KOPT-K1 (cell line): ENCODE measurements around the gene VPS9D1.

Experiments used
- H3K27ac ChIP-seq: fragments of 200-600 bp; sonication (generic); 2 replicates; pipeline ENCODE4 v1.5.1; 2016; ENCODE audit warnings: antibody characterized with exemption, mild to moderate bottlenecking, low read depth, low read length; ENCODE audit not compliant: poor library complexity, severe bottlenecking
- H3K36me3 ChIP-seq: fragments of 200-600 bp; sonication (generic); 2 replicates; pipeline ENCODE4 v1.5.1; 2017; ENCODE audit warnings: antibody characterized with exemption, mild to moderate bottlenecking, low read length, moderate library complexity; ENCODE audit not compliant: insufficient read depth
- H3K9me3 ChIP-seq: fragments of 200-600 bp; sonication (generic); 2 replicates; pipeline ENCODE4 v1.5.1; 2017; ENCODE audit warnings: antibody characterized with exemption, low read length, mild to moderate bottlenecking; ENCODE audit not compliant: insufficient read depth, poor library complexity, severe bottlenecking

The VPS9D1 gene

DNA sequence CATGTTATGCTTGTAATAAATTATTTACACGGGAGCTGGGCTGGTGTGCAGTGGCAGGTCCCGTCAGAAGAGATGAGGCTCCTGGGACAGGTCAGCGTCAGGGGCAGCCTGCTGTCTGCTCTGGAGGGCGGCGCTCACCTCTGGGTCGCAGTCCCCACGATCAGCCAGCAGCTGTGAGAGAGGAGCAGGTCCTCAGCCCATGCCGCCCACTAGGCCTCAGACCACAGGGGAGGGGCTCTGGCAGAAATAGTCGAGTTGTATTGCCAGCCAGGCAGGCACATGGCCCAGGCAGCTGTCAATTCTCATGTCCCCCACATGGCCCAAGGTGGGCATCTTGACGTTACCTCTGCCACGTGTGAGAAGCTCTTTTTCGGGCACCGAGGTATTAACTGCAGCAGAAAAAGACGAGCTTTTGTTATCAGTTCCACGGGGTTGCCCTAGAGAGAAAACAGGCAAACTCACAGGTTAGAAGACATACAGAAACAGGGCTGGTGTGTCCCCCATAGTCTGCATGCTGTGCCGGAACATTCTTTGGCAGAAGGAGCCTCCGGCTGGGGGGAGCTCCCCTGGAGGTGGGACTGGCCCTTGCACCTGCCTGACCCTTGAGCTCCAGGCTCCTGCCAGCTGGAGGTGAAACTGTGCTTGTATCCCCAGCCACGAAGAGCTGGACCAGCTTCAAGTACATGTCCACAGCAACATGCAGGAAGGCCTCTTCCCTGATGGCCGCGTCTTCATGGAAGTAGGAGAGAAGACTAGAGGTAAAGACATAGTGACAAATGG is 18.0 kb upstream of the VPS9D1 start:
- no peaks in the 10 kb centered on the region for H3K9me3 ChIP-seq
- H3K36me3 ChIP-seq, result peaks cover 99% of the 10 kb centered on the region
- no peak overlapping the region for H3K27ac ChIP-seq

- Histone ChIP-seq H3K27ac (no peak overlapping the region), H3K36me3 (peaks cover 99% of the 10 kb centered on the region), H3K9me3 (no peaks in the 10 kb centered on the region)
Measured at GRCh38 chr16:89738072-89738377, 17.3 kb upstream of the VPS9D1 start.

DNA sequence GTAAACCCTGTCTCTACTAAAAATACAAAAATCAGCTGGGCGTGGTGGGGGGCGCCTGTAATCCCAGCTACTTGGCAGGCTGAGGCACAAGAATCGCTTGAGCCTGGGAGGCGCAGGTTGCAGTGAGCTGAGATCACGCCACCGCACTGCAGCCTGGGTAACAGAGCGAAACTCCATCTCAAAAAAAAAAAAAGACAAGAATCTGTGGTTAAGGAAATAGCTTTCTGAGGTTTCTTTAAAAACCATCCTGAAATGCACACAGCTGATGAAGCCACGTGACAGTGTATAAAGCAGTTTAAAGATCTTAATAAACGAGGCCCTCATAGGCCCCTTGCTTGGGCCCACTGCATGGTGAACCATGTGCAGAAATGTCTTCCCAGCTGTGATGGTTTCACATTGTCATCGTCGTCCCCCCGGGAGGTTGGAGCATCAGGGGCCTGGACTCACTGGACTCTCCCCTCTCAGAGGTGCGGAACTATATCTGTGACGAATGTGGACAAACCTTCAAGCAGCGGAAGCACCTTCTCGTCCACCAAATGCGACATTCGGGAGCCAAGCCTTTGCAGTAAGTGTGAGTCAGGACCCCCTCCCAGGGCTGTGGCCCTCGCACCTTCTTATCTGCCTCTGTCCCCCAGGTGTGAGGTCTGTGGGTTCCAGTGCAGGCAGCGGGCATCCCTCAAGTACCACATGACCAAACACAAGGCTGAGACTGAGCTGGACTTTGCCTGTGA is 16.8 kb upstream of the VPS9D1 start:
- peak overlapping the region; percentile 37 for H3K27ac ChIP-seq
- peaks cover 99% of the 10 kb centered on the region for H3K36me3 ChIP-seq
- H3K9me3 ChIP-seq, result no peaks in the 10 kb centered on the region

DNA sequence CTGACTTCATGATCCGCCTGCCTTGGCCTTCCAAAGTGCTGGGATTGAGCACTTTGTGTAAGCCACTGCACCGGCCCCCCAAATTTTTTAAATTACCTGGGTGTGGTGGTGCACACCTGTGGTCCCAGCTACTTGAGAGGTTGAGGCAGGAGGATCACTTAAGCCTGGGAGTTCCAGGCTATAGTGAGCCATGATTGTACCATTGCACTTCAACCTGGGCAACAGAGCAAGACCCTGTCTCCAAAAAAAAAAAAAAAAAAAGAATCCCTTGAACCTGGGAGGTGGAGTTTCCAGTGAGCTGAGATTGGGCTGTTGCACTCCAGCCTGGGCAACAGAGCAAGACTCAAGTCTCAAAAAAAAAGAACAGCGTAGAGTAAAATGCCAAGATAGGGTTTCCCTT is 15.9 kb upstream of the VPS9D1 start:
- peaks cover 99% of the 10 kb centered on the region for H3K36me3 ChIP-seq
- no peaks in the 10 kb centered on the region for H3K9me3 ChIP-seq
- H3K27ac ChIP-seq, result peak overlapping the region; percentile 37

- H3K27ac ChIP-seq, result no peak overlapping the region
- H3K9me3 ChIP-seq, result no peaks in the 10 kb centered on the region
- H3K36me3 ChIP-seq, result peaks cover 99% of the 10 kb centered on the region
Measured at GRCh38 chr16:89733792-89734191, 13.1 kb upstream of the VPS9D1 start.

- Histone ChIP-seq H3K36me3 (peaks cover 98% of the 10 kb centered on the region), H3K9me3 (no peaks in the 10 kb centered on the region), H3K27ac (no peak overlapping the region)
Measured at GRCh38 chr16:89733322-89733721, 12.6 kb upstream of the VPS9D1 start.

GRCh38 chr16:89732918-89733242 is 12.2 kb upstream of the VPS9D1 start:
- Histone ChIP-seq H3K36me3 (peaks cover 98% of the 10 kb centered on the region), H3K9me3 (no peaks in the 10 kb centered on the region), H3K27ac (no peak overlapping the region)

- Histone ChIP-seq H3K36me3 (peaks cover 98% of the 10 kb centered on the region), H3K27ac (no peak overlapping the region), H3K9me3 (no peaks in the 10 kb centered on the region)
Measured at GRCh38 chr16:89732142-89732917, 11.6 kb upstream of the VPS9D1 start.

GRCh38 chr16:89730610-89731234 is 10.0 kb upstream of the VPS9D1 start:
- Histone ChIP-seq H3K27ac (no peak overlapping the region), H3K9me3 (no peaks in the 10 kb centered on the region), H3K36me3 (peaks cover 99% of the 10 kb centered on the region)

- H3K36me3 ChIP-seq, result peaks cover 99% of the 10 kb centered on the region
- no peaks in the 10 kb centered on the region for H3K9me3 ChIP-seq
- no peak overlapping the region for H3K27ac ChIP-seq
Measured at GRCh38 chr16:89729863-89730593, 9.3 kb upstream of the VPS9D1 start.

DNA sequence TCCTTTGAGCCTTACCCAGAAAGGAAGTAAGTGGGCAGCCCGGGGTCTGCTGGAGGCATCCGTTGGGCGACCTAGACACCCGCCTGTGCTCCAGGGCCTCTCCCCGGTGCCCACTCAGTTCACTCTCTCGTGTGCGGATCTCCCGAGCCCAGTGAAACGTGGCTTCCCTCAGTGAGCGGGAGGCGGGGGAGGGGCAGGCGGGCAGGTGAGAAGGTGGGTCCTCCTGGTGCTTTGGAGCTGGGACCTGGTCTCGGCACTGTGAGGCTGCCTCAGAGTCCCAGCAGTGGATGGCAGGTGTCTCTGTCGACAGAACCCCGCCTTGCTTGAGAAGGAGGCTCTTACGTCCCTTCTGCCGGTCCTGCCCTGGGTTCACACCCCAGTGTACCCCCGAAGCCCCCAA is 8.6 kb upstream of the VPS9D1 start:
- Histone ChIP-seq H3K9me3 (no peaks in the 10 kb centered on the region), H3K27ac (no peak overlapping the region), H3K36me3 (peaks cover 99% of the 10 kb centered on the region)

- H3K36me3 ChIP-seq, result peaks cover 97% of the 10 kb centered on the region
- no peak overlapping the region for H3K27ac ChIP-seq
- no peaks in the 10 kb centered on the region for H3K9me3 ChIP-seq
Measured at GRCh38 chr16:89727406-89728120, 6.9 kb upstream of the VPS9D1 start.

DNA sequence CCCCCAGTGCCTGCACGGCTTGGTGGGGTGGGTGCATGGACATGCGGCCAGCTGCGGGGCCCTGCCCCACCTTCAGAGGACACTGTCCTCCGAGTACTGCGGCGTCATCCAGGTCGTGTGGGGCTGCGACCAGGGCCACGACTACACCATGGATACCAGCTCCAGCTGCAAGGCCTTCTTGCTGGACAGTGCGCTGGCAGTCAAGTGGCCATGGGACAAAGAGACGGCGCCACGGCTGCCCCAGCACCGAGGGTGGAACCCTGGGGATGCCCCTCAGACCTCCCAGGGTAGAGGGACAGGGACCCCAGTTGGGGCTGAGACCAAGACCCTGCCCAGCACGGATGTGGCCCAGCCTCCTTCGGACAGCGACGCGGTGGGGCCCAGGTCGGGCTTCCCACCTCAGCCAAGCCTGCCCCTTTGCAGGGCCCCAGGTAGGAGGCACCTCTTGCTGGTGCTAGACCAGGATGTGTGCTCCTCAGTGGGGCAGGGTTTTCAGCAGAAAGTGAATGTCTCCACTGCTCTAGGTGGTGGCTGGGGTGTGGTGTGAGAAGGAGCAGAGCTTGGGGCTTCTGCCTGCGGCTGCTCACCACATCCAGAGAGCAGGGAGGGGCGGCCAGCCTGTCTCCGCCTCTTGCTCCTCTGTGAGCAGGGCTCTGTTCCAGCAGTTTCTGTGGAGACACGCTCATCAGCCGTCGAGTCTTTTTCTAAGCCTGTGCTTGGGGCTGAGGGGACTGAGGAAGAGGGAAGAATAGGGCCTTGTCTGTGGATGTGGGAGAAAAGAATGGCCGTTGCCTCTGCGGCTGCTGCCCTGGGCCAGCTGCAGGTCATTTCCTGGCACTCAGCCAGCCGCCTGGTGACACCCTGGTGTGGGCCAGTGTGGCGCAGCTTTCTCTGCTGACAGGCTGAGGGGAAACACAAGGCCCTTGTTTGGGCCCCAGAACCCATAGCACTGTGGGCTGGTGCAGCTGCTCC is 2.9 kb upstream of the VPS9D1 start:
- Histone ChIP-seq H3K36me3 (peaks cover 57% of the 10 kb centered on the region), H3K27ac (peak overlapping the region; percentile 99), H3K9me3 (no peaks in the 10 kb centered on the region)
